Peyer's patch (tissue), 4 donors: ENCODE results near the gene CDK5R2.

Experiments
- POLR2A ChIP-seq, 2 donors: fragments of 450-650 bp; IDR thresholded peaks; one replicate each; pipeline ENCODE4 v1.5.1; 2017; ENCODE audit warnings: antibody characterized with exemption in 2 of 2, mild to moderate bottlenecking in 2 of 2, moderate library complexity in 2 of 2
- TF ChIP-seq, protein P1 (sequence below), 6 experiments: fragments of 450-650 bp in 4 of 6; fragments of 200-600 bp in 2 of 6; sonication (generic) in 1 of 6; IDR thresholded peaks; one replicate each; pipeline ENCODE4 v1.5.1; 2017 to 2019; ENCODE audit warnings: antibody characterized with exemption in 6 of 6, mild to moderate bottlenecking in 3 of 6, moderate library complexity in 1 of 6

DNA sequence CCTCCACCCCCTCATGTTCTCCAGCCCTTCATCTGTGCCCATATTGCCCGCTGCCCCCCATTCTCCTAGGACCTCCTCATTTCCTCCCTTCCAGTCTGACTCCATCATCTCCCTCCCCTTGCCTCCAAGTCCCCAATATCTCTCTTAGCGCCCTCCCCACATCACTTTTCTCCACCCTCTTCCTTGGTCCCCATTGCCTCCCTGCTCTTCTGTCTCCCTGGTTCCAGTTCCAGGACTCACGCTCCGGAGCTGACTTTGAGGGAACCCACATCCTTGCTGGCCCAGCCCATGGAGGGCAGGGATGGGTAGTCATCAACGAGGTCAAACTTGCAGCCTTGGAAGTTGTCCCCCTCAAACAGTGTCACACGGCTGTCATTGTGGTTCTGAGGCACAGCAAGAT, 31.1 kb downstream of the CDK5R2 start:
- TF ChIP-seq, protein P1, sequence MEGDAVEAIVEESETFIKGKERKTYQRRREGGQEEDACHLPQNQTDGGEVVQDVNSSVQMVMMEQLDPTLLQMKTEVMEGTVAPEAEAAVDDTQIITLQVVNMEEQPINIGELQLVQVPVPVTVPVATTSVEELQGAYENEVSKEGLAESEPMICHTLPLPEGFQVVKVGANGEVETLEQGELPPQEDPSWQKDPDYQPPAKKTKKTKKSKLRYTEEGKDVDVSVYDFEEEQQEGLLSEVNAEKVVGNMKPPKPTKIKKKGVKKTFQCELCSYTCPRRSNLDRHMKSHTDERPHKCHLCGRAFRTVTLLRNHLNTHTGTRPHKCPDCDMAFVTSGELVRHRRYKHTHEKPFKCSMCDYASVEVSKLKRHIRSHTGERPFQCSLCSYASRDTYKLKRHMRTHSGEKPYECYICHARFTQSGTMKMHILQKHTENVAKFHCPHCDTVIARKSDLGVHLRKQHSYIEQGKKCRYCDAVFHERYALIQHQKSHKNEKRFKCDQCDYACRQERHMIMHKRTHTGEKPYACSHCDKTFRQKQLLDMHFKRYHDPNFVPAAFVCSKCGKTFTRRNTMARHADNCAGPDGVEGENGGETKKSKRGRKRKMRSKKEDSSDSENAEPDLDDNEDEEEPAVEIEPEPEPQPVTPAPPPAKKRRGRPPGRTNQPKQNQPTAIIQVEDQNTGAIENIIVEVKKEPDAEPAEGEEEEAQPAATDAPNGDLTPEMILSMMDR (IDR thresholded peaks at IDR 0.05): no peak
- TF ChIP-seq POLR2A (IDR thresholded peaks at IDR 0.05): no peak
